Brain microvascular endothelial cell (primary cell): ENCODE measurements around the gene LRMDA.

Experiments
- DNase-seq: peaks from one replicate; pipeline ENCODE4 v3.0.0-alpha.2; 2020
- H3K27ac ChIP-seq: fragments of 250-450 bp; sonication (Bioruptor Pico); 2 replicates; pipeline ENCODE4 v1.5.1; 2020; ENCODE audit warnings: mild to moderate bottlenecking, moderate library complexity
- H3K27me3 ChIP-seq: fragments of 250-450 bp; sonication (Bioruptor Pico); replicated peaks from 2 replicates; pipeline ENCODE4 v1.5.1; 2020; ENCODE audit warnings: mild to moderate bottlenecking
- H3K36me3 ChIP-seq: fragments of 250-450 bp; sonication (Bioruptor Pico); replicated peaks from 2 replicates; pipeline ENCODE4 v1.5.1; 2020; ENCODE audit warnings: mild to moderate bottlenecking
- H3K4me3 ChIP-seq: 2 replicates; pipeline ENCODE4 v1.5.1; 2011; ENCODE audit warnings: low read depth, mild to moderate bottlenecking, control low read depth, low read length, moderate library complexity
- in situ Hi-C: cut with HindIII; loops from 2 replicates; pipeline ENCODE4 v1.10.0; 2017; ENCODE audit warnings: low sequenced_read_pairs, low pct_ligation_motif_present
- TF ChIP-seq, protein P1 (sequence below): IDR thresholded peaks from 2 replicates; pipeline ENCODE4 v1.5.1; 2011; ENCODE audit warnings: low read depth, mild to moderate bottlenecking, moderate library complexity, low read length, control low read depth, inconsistent platforms; ENCODE audit errors: missing control alignments

The LRMDA gene

DNA sequence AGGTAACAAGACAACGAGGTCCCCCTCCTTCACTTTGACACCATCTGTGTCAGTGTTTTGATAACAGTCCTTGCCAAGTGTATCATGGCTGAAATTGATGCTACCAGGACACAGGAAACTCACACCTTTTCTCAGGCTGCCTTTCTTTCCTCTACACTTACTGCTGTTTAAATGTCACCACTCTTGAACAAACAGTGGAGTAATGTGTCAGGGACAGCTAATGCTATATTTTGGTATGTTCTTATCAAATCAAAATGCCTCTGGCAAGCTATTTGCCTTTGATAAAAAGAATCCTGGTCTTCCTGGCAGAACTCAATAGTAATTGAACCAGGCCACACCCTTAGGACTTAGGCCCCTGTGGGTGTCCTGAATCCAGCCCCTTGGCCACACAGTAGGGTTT, 692.9 kb downstream of the LRMDA start:
- in situ Hi-C loops, result no loop called here
- DNase-seq, result no peak

GRCh38 chr10:76125900-76126299, 694.5 kb downstream of the LRMDA start:
- TF ChIP-seq, protein P1, sequence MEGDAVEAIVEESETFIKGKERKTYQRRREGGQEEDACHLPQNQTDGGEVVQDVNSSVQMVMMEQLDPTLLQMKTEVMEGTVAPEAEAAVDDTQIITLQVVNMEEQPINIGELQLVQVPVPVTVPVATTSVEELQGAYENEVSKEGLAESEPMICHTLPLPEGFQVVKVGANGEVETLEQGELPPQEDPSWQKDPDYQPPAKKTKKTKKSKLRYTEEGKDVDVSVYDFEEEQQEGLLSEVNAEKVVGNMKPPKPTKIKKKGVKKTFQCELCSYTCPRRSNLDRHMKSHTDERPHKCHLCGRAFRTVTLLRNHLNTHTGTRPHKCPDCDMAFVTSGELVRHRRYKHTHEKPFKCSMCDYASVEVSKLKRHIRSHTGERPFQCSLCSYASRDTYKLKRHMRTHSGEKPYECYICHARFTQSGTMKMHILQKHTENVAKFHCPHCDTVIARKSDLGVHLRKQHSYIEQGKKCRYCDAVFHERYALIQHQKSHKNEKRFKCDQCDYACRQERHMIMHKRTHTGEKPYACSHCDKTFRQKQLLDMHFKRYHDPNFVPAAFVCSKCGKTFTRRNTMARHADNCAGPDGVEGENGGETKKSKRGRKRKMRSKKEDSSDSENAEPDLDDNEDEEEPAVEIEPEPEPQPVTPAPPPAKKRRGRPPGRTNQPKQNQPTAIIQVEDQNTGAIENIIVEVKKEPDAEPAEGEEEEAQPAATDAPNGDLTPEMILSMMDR, result no peak
- no peak for DNase-seq
- Histone ChIP-seq H3K27me3 (no peaks in the 10 kb centered on the region), H3K27ac (no peak overlapping the region), H3K4me3 (no peak overlapping the region), H3K36me3 (no peaks in the 10 kb centered on the region)
- in situ Hi-C loops, result no loop called here

More for the DNA sequence above, 692.9 kb downstream of the LRMDA start:
- Histone ChIP-seq H3K36me3 (no peaks in the 10 kb centered on the region), H3K4me3 (no peak overlapping the region), H3K27ac (no peak overlapping the region), H3K27me3 (no peaks in the 10 kb centered on the region)
- TF ChIP-seq, protein P1, result no peak

DNA sequence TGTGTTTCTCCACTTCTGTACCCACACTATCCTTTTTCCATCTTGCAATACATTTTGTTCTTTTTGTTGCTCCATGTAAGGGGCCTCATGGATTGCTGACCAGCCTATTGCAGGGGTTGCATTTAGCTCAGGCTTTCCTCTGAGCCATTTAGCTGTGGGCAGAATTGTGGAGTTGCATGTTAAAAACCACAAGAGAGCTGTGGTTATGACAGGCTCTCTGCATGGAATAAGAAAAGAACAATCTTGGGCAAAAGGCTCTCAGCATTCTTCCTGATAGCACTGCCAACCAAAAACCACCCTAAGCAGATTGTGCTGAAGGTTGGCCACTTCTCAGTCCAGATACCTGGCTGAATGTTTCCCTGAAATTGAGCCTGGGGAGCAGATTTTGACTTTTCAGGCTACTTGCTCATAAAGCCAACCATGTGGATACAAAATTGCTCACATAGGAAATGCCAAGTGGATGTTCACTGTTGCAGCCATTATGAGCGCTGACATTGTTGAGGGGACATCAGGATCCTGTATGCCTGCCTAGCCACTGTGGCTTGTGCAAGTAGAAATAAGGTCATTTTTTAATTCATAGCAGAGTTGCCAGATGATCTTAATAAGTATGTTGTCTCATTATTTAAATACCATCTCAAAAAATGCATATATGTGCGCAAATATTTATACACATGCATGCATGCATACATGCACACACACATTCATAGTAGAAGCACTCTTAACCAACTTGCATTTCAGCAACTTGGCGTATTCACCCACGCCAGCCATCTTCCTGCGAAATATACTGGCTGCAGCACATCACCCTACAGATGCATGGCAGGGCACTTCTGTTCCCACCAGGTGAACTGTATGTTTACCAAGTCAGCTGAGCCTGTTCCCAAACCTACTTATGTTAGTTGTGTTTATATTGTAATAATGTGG, 695.4 kb downstream of the LRMDA start:
- in situ Hi-C loops, result no loop called here
- H3K36me3 ChIP-seq, result no peaks in the 10 kb centered on the region
- H3K27me3 ChIP-seq, result no peaks in the 10 kb centered on the region
- TF ChIP-seq, protein P1, result no peak
- H3K4me3 ChIP-seq, result no peak overlapping the region
- H3K27ac ChIP-seq, result no peak overlapping the region
- DNase-seq, result no peak

GRCh38 chr10:76127984-76128589, 696.7 kb downstream of the LRMDA start:
- TF ChIP-seq, protein P1, result no peak
- DNase-seq, result no peak
- in situ Hi-C loops, result no loop called here
- Histone ChIP-seq H3K36me3 (no peaks in the 10 kb centered on the region), H3K27ac (no peak overlapping the region), H3K27me3 (no peaks in the 10 kb centered on the region), H3K4me3 (no peak overlapping the region)

DNA sequence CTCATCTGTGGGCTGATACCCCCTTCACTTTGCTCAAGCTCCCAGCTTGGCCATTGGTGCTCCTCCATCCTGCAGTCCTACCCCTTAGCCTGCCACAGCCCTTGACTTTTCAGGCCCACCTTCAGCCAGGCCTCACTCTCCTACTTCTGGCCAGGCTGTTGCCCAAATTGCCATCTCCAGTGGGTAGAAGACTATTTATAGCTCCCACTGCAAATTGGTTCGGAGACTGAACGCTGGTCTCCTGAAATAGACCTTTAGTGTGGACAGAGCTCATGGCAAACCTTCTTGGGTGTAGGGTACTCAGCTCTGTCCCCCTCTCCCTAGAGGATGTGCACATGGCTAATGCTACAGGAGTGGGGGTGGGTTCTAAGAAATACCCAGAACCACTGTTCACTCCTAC, 697.8 kb downstream of the LRMDA start:
- in situ Hi-C loops, result no loop called here
- Histone ChIP-seq H3K27me3 (no peaks in the 10 kb centered on the region), H3K27ac (no peak overlapping the region), H3K4me3 (no peak overlapping the region), H3K36me3 (no peaks in the 10 kb centered on the region)
- TF ChIP-seq, protein P1, result no peak
- no peak for DNase-seq
